ENCODE data around the gene C1orf210. TPM values are rescaled to one million over a fixed set of nuclear protein-coding genes. Genes with fewer than 3 reads are reported as not detected.

Gene C1orf210
- not detected in 2 replicates for total RNA-seq
- long read RNA-seq, result 0 reads

- Mint-ChIP-seq H3K4me3 (no peak within 1 kb of the TSS), H3K27ac (ENCODE audit: unreplicated experiment) (no peak within 1 kb of the TSS), H3K4me1 (peaks cover 18% of the 10 kb centered on the region), H3K36me3 (ENCODE audit: low read depth) (no peaks in the 10 kb centered on the region), H3K27me3 (ENCODE audit: low read depth) (no peaks in the 10 kb centered on the region), H3K9me3 (no peaks in the 10 kb centered on the region)
- DNase-seq (ENCODE audit: low read depth, low spot score), result no peak
- no peak for TF ChIP-seq CTCF (conservative IDR thresholded peaks at IDR 0.05)
Observed at GRCh38 chr1:43285269-43285990, at the start of gene C1orf210. C1orf210 (minus strand) TSS chr1:43285581; CDS start chr1:43283270, 2,311 bp downstream.

GRCh38 chr1:43334453-43335205, 49.2 kb upstream of the C1orf210 start:
- Mint-ChIP-seq H3K27ac (ENCODE audit: unreplicated experiment) (no peak overlapping the region), H3K36me3 (ENCODE audit: low read depth) (no peaks in the 10 kb centered on the region), H3K9me3 (no peaks in the 10 kb centered on the region), H3K4me1 (no peaks in the 10 kb centered on the region), H3K4me3 (no peak overlapping the region), H3K27me3 (ENCODE audit: low read depth) (no peaks in the 10 kb centered on the region)
- DNase-seq (ENCODE audit: low read depth, low spot score), result no peak
- TF ChIP-seq CTCF (conservative IDR thresholded peaks at IDR 0.05), result no peak

- Mint-ChIP-seq H3K27ac (ENCODE audit: unreplicated experiment) (no peak overlapping the region), H3K4me3 (no peak overlapping the region), H3K4me1 (no peaks in the 10 kb centered on the region), H3K27me3 (ENCODE audit: low read depth) (no peaks in the 10 kb centered on the region), H3K36me3 (ENCODE audit: low read depth) (no peaks in the 10 kb centered on the region), H3K9me3 (peaks cover 5% of the 10 kb centered on the region)
- no peak for TF ChIP-seq CTCF (conservative IDR thresholded peaks at IDR 0.05)
- no peak for DNase-seq (ENCODE audit: low read depth, low spot score)
Observed at GRCh38 chr1:43331688-43332087, 46.3 kb upstream of the C1orf210 start.

- Mint-ChIP-seq H3K27me3 (ENCODE audit: low read depth) (no peaks in the 10 kb centered on the region), H3K9me3 (peaks cover 8% of the 10 kb centered on the region), H3K27ac (ENCODE audit: unreplicated experiment) (no peak overlapping the region), H3K36me3 (ENCODE audit: low read depth) (no peaks in the 10 kb centered on the region), H3K4me3 (no peak overlapping the region), H3K4me1 (no peaks in the 10 kb centered on the region)
- no peak for TF ChIP-seq CTCF (conservative IDR thresholded peaks at IDR 0.05)
- DNase-seq (ENCODE audit: low read depth, low spot score), result no peak
Observed at GRCh38 chr1:43329995-43330751, 44.8 kb upstream of the C1orf210 start.

GRCh38 chr1:43327549-43328292, 42.3 kb upstream of the C1orf210 start:
- no peak for DNase-seq (ENCODE audit: low read depth, low spot score)
- no peak overlapping the region for H3K4me3 Mint-ChIP-seq
- H3K4me1 Mint-ChIP-seq, result no peaks in the 10 kb centered on the region
- H3K9me3 Mint-ChIP-seq, result peaks cover 10% of the 10 kb centered on the region
- no peaks in the 10 kb centered on the region for H3K27me3 Mint-ChIP-seq (ENCODE audit: low read depth)
- H3K36me3 Mint-ChIP-seq (ENCODE audit: low read depth), result peaks cover 4% of the 10 kb centered on the region
- no peak overlapping the region for H3K27ac Mint-ChIP-seq (ENCODE audit: unreplicated experiment)
- no peak for TF ChIP-seq CTCF (conservative IDR thresholded peaks at IDR 0.05)

Data from neural crest cell (in vitro differentiated cells).